Fibroblast of skin of right quadriceps (primary cell): Measurements from ENCODE around the gene RASGEF1B.

Source experiments
- DNase-seq: peaks from one replicate; pipeline ENCODE4 v3.0.0-alpha.2; 2013

Gene RASGEF1B

GRCh38 chr4:81392164-81392563 lies 79.5 kb downstream of the RASGEF1B start:
- no peak for DNase-seq

GRCh38 chr4:81389720-81390119 lies 82.0 kb downstream of the RASGEF1B start:
- DNase-seq = no peak

- DNase-seq = no peak
Observed at GRCh38 chr4:81380437-81380836, 91.3 kb downstream of the RASGEF1B start.

GRCh38 chr4:81378386-81378785 lies 93.3 kb downstream of the RASGEF1B start:
- DNase-seq = peak; percentile 47

- DNase-seq = no peak
Observed at GRCh38 chr4:81377191-81377590, 94.5 kb downstream of the RASGEF1B start.

- DNase-seq = no peak
Observed at GRCh38 chr4:81376720-81377119, 95.0 kb downstream of the RASGEF1B start.
